Midbrain (tissue), 1 donor: ENCODE measurements around the gene MPV17L.
"Not testable (repeated sequence)": the region's sequence is repeated elsewhere in the genome, so short reads cannot be mapped to it uniquely, and the experiment has no call there.

Experiments used
- DNase-seq: peaks from one replicate; lab custom pipeline; 2025; lab: John Stamatoyannopoulos, UW

The MPV17L gene

GRCh38 chr16:15409476-15409875, 13.9 kb downstream of the MPV17L start:
- DNase-seq, result not testable (repeated sequence)

- DNase-seq, result no peak
Measured at GRCh38 chr16:15415511-15415985, 20.0 kb downstream of the MPV17L start.

- no peak for DNase-seq
Measured at GRCh38 chr16:15417197-15417596, 21.6 kb downstream of the MPV17L start.

- DNase-seq, result no peak
Measured at GRCh38 chr16:15418206-15418605, 22.7 kb downstream of the MPV17L start.

- not testable (repeated sequence) for DNase-seq
Measured at GRCh38 chr16:15421696-15422095, 26.1 kb downstream of the MPV17L start.

- DNase-seq, result no peak
Measured at GRCh38 chr16:15422222-15422621, 26.7 kb downstream of the MPV17L start.

- DNase-seq, result no peak
Measured at GRCh38 chr16:15425861-15426260, 30.3 kb downstream of the MPV17L start.

- no peak for DNase-seq
Measured at GRCh38 chr16:15426796-15427195, 31.2 kb downstream of the MPV17L start.

- DNase-seq, result peak; percentile 55
Measured at GRCh38 chr16:15427648-15428239, 32.2 kb downstream of the MPV17L start.

- not testable (repeated sequence) for DNase-seq
Measured at GRCh38 chr16:15430884-15431283, 35.3 kb downstream of the MPV17L start.

- DNase-seq, result no peak
Measured at GRCh38 chr16:15434079-15434424, 38.5 kb downstream of the MPV17L start.

- DNase-seq, result peak; percentile 90
Measured at GRCh38 chr16:15434425-15435215, 39.1 kb downstream of the MPV17L start, which contains the start of gene BMERB1. BMERB1 (plus strand) TSS chr16:15434588; CDS start chr16:15434654, 66 bp downstream.

GRCh38 chr16:15435216-15435864, 39.8 kb downstream of the MPV17L start:
- no peak for DNase-seq

GRCh38 chr16:15439102-15439501, 43.5 kb downstream of the MPV17L start:
- DNase-seq, result no peak

GRCh38 chr16:15439521-15439920, 44.0 kb downstream of the MPV17L start:
- DNase-seq, result no peak

- DNase-seq, result no peak
Measured at GRCh38 chr16:15440852-15441251, 45.3 kb downstream of the MPV17L start.

- DNase-seq, result not testable (repeated sequence)
Measured at GRCh38 chr16:15442140-15442539, 46.6 kb downstream of the MPV17L start.

- DNase-seq, result no peak
Measured at GRCh38 chr16:15443753-15444152, 48.2 kb downstream of the MPV17L start.

GRCh38 chr16:15444264-15444663, 48.7 kb downstream of the MPV17L start:
- DNase-seq, result no peak

- no peak for DNase-seq
Measured at GRCh38 chr16:15445450-15445849, 49.9 kb downstream of the MPV17L start.

- DNase-seq, result no peak
Measured at GRCh38 chr16:15446901-15447300, 51.3 kb downstream of the MPV17L start.

GRCh38 chr16:15450624-15451023, 55.1 kb downstream of the MPV17L start:
- no peak for DNase-seq
